ENCODE results near the gene SPAG17. TPM values are rescaled to one million over a fixed set of nuclear protein-coding genes. Genes with fewer than 3 reads are reported as not detected.

SPAG17 gene
- total and polyA plus RNA-seq, 2 of the 13 experiments (the other 11 are each of a cell fraction or from before 2014, with no cell fraction given) = not detected

DNA sequence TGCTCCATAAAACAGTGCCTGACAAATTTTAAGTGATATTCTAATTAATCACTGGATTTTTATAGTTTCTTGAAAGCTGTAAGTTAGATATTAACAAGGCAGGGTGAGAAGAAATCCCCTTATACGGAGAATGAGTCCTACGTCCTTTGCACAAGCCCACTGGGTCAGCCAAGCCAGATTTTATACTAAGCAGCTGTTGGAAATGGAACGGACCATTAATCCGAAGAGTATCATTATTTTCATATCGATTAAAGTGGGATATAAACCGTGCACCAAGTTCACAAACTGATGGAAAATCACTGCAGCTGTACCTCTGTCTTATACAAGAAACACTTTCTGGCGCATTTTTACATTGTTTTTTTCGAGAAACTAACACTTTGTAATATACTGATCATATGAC, 35.2 kb downstream of the SPAG17 start (continued):
- TF ChIP-seq, protein P1, sequence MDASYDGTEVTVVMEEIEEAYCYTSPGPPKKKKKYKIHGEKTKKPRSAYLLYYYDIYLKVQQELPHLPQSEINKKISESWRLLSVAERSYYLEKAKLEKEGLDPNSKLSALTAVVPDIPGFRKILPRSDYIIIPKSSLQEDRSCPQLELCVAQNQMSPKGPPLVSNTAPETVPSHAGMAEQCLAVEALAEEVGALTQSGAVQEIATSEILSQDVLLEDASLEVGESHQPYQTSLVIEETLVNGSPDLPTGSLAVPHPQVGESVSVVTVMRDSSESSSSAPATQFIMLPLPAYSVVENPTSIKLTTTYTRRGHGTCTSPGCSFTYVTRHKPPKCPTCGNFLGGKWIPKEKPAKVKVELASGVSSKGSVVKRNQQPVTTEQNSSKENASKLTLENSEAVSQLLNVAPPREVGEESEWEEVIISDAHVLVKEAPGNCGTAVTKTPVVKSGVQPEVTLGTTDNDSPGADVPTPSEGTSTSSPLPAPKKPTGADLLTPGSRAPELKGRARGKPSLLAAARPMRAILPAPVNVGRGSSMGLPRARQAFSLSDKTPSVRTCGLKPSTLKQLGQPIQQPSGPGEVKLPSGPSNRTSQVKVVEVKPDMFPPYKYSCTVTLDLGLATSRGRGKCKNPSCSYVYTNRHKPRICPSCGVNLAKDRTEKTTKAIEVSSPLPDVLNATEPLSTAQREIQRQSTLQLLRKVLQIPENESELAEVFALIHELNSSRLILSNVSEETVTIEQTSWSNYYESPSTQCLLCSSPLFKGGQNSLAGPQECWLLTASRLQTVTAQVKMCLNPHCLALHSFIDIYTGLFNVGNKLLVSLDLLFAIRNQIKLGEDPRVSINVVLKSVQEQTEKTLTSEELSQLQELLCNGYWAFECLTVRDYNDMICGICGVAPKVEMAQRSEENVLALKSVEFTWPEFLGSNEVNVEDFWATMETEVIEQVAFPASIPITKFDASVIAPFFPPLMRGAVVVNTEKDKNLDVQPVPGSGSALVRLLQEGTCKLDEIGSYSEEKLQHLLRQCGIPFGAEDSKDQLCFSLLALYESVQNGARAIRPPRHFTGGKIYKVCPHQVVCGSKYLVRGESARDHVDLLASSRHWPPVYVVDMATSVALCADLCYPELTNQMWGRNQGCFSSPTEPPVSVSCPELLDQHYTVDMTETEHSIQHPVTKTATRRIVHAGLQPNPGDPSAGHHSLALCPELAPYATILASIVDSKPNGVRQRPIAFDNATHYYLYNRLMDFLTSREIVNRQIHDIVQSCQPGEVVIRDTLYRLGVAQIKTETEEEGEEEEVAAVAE (CRISPR knock-in tag; IDR thresholded peaks at IDR 0.05; ENCODE audit: borderline replicate concordance) = no peak
- no peak for TF ChIP-seq NFKB2 (CRISPR knock-in tag; IDR thresholded peaks at IDR 0.05; ENCODE audit: borderline replicate concordance)
- no peak for TF ChIP-seq ZFY (CRISPR knock-in tag; IDR thresholded peaks at IDR 0.05)
- no peak for TF ChIP-seq RXRA (CRISPR knock-in tag; IDR thresholded peaks at IDR 0.05)
- no peak for TF ChIP-seq ZNF841 (CRISPR knock-in tag; IDR thresholded peaks at IDR 0.05; ENCODE audit: borderline replicate concordance)
- TF ChIP-seq CEBPG (CRISPR knock-in tag; IDR thresholded peaks at IDR 0.05) = no peak
- no peak for TF ChIP-seq MBD4 (IDR thresholded peaks at IDR 0.05; ENCODE audit: borderline replicate concordance, low read length)
- TF ChIP-seq ZNF205 (CRISPR knock-in tag; IDR thresholded peaks at IDR 0.05) = no peak
- TF ChIP-seq, protein P2, sequence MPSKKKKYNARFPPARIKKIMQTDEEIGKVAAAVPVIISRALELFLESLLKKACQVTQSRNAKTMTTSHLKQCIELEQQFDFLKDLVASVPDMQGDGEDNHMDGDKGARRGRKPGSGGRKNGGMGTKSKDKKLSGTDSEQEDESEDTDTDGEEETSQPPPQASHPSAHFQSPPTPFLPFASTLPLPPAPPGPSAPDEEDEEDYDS (CRISPR knock-in tag; IDR thresholded peaks at IDR 0.05) = no peak
- no peak for TF ChIP-seq ZNF12 (CRISPR knock-in tag; IDR thresholded peaks at IDR 0.05)
- TF ChIP-seq RBAK (CRISPR knock-in tag; IDR thresholded peaks at IDR 0.05) = no peak
- no peak for TF ChIP-seq HOXA3 (CRISPR knock-in tag; IDR thresholded peaks at IDR 0.05)
- no peak for TF ChIP-seq ZNF331 (CRISPR knock-in tag; IDR thresholded peaks at IDR 0.05)
- TF ChIP-seq ZFP90 (CRISPR knock-in tag; IDR thresholded peaks at IDR 0.05; ENCODE audit: borderline replicate concordance) = no peak
- TF ChIP-seq JUN (CRISPR knock-in tag; IDR thresholded peaks at IDR 0.05) = no peak
